ENCODE data around the gene ADAMTS14.

The ADAMTS14 gene

GRCh38 chr10:70673043-70673928, 980 bp downstream of the ADAMTS14 start:
- no peak for DNase-seq (ENCODE audit: insufficient read length)
- TF ChIP-seq POLR2AphosphoS5 (IDR thresholded peaks at IDR 0.05; ENCODE audit: low read depth, low read length): no peak
- no peak for TF ChIP-seq POLR2A (IDR thresholded peaks at IDR 0.05; ENCODE audit: low read depth, low read length)
- TF ChIP-seq TAF1 (IDR thresholded peaks at IDR 0.05; ENCODE audit: borderline replicate concordance, low read depth, low read length): no peak
- FAIRE-seq: no peak

GRCh38 chr10:70673929-70674559, 1.7 kb downstream of the ADAMTS14 start:
- no peak for DNase-seq (ENCODE audit: insufficient read length)
- no peak for FAIRE-seq
- TF ChIP-seq POLR2AphosphoS5 (IDR thresholded peaks at IDR 0.05; ENCODE audit: low read depth, low read length) (no peak), TAF1 (IDR thresholded peaks at IDR 0.05; ENCODE audit: borderline replicate concordance, low read depth, low read length) (no peak), POLR2A (IDR thresholded peaks at IDR 0.05; ENCODE audit: low read depth, low read length) (no peak)

GRCh38 chr10:70674560-70675495, 2.5 kb downstream of the ADAMTS14 start:
- DNase-seq (ENCODE audit: insufficient read length): no peak
- TF ChIP-seq TAF1 (IDR thresholded peaks at IDR 0.05; ENCODE audit: borderline replicate concordance, low read depth, low read length): no peak
- FAIRE-seq: no peak

- DNase-seq (ENCODE audit: insufficient read length) (no peak), FAIRE-seq (no peak)
- TF ChIP-seq POLR2AphosphoS5 (IDR thresholded peaks at IDR 0.05; ENCODE audit: low read depth, low read length) (no peak), TAF1 (IDR thresholded peaks at IDR 0.05; ENCODE audit: borderline replicate concordance, low read depth, low read length) (no peak), POLR2A (IDR thresholded peaks at IDR 0.05; ENCODE audit: low read depth, low read length) (no peak)
Observed at GRCh38 chr10:70675496-70676161, 3.3 kb downstream of the ADAMTS14 start.

GRCh38 chr10:70676511-70676910, 4.2 kb downstream of the ADAMTS14 start:
- FAIRE-seq (no peak), DNase-seq (ENCODE audit: insufficient read length) (no peak)
- TF ChIP-seq TAF1 (IDR thresholded peaks at IDR 0.05; ENCODE audit: borderline replicate concordance, low read depth, low read length): no peak
- TF ChIP-seq POLR2AphosphoS5 (IDR thresholded peaks at IDR 0.05; ENCODE audit: low read depth, low read length): no peak
- no peak for TF ChIP-seq POLR2A (IDR thresholded peaks at IDR 0.05; ENCODE audit: low read depth, low read length)

- TF ChIP-seq TAF1 (IDR thresholded peaks at IDR 0.05; ENCODE audit: borderline replicate concordance, low read depth, low read length) (no peak), POLR2A (IDR thresholded peaks at IDR 0.05; ENCODE audit: low read depth, low read length) (no peak), POLR2AphosphoS5 (IDR thresholded peaks at IDR 0.05; ENCODE audit: low read depth, low read length) (no peak)
- DNase-seq (ENCODE audit: insufficient read length): no peak
- no peak for FAIRE-seq
Observed at GRCh38 chr10:70677016-70677415, 4.7 kb downstream of the ADAMTS14 start.

GRCh38 chr10:70677620-70678249, 5.4 kb downstream of the ADAMTS14 start:
- no peak for FAIRE-seq
- TF ChIP-seq POLR2A (IDR thresholded peaks at IDR 0.05; ENCODE audit: low read depth, low read length): no peak
- TF ChIP-seq TAF1 (IDR thresholded peaks at IDR 0.05; ENCODE audit: borderline replicate concordance, low read depth, low read length): no peak
- DNase-seq (ENCODE audit: insufficient read length): no peak

GRCh38 chr10:70678250-70678635, 5.9 kb downstream of the ADAMTS14 start:
- no peak for TF ChIP-seq POLR2A (IDR thresholded peaks at IDR 0.05; ENCODE audit: low read depth, low read length)
- no peak for TF ChIP-seq TAF1 (IDR thresholded peaks at IDR 0.05; ENCODE audit: borderline replicate concordance, low read depth, low read length)
- TF ChIP-seq POLR2AphosphoS5 (IDR thresholded peaks at IDR 0.05; ENCODE audit: low read depth, low read length): no peak
- DNase-seq (ENCODE audit: insufficient read length) (no peak), FAIRE-seq (peak; percentile 44)

- DNase-seq (ENCODE audit: insufficient read length) (no peak), FAIRE-seq (no peak)
- no peak for TF ChIP-seq TAF1 (IDR thresholded peaks at IDR 0.05; ENCODE audit: borderline replicate concordance, low read depth, low read length)
- no peak for TF ChIP-seq POLR2AphosphoS5 (IDR thresholded peaks at IDR 0.05; ENCODE audit: low read depth, low read length)
- no peak for TF ChIP-seq POLR2A (IDR thresholded peaks at IDR 0.05; ENCODE audit: low read depth, low read length)
Observed at GRCh38 chr10:70678757-70679489, 6.6 kb downstream of the ADAMTS14 start.

GRCh38 chr10:70679498-70679897, 7.2 kb downstream of the ADAMTS14 start:
- DNase-seq (ENCODE audit: insufficient read length) (no peak), FAIRE-seq (no peak)
- TF ChIP-seq POLR2AphosphoS5 (IDR thresholded peaks at IDR 0.05; ENCODE audit: low read depth, low read length): no peak
- TF ChIP-seq TAF1 (IDR thresholded peaks at IDR 0.05; ENCODE audit: borderline replicate concordance, low read depth, low read length): no peak
- TF ChIP-seq POLR2A (IDR thresholded peaks at IDR 0.05; ENCODE audit: low read depth, low read length): no peak

Measured in GM12892 (cell line).